Transverse colon (tissue), 4 donors: ENCODE results near the gene ZBTB46.

Experiments used
- EP300 ChIP-seq: sonication (generic); formaldehyde crosslinking; IDR thresholded peaks from one replicate; pipeline ENCODE4 v1.6.1; 2017; ENCODE audit warnings: antibody characterized with exemption, low read depth
- POLR2A ChIP-seq: fragments of 450-650 bp; IDR thresholded peaks from one replicate; pipeline ENCODE4 v1.6.1; 2016; ENCODE audit warnings: antibody characterized with exemption, mild to moderate bottlenecking, moderate library complexity
- POLR2AphosphoS5 ChIP-seq, 3 donors: sonication (generic); formaldehyde crosslinking; IDR thresholded peaks; one replicate each; pipeline ENCODE4 v1.6.1; 2016; ENCODE audit warnings: antibody characterized with exemption in 3 of 3
- TF ChIP-seq, protein P1 (sequence below), 5 experiments: fragments of 200-600 bp in 3 of 5; fragments of 450-650 bp in 2 of 5; sonication (generic) in 3 of 5; IDR thresholded peaks; 1 replicate in 2 of 5; 2 replicates in 3 of 5; pipeline ENCODE4 v1.5.1; 2016 to 2017; ENCODE audit warnings: antibody characterized with exemption in 5 of 5, inconsistent platforms in 3 of 5, mild to moderate bottlenecking in 2 of 5, moderate library complexity in 1 of 5

DNA sequence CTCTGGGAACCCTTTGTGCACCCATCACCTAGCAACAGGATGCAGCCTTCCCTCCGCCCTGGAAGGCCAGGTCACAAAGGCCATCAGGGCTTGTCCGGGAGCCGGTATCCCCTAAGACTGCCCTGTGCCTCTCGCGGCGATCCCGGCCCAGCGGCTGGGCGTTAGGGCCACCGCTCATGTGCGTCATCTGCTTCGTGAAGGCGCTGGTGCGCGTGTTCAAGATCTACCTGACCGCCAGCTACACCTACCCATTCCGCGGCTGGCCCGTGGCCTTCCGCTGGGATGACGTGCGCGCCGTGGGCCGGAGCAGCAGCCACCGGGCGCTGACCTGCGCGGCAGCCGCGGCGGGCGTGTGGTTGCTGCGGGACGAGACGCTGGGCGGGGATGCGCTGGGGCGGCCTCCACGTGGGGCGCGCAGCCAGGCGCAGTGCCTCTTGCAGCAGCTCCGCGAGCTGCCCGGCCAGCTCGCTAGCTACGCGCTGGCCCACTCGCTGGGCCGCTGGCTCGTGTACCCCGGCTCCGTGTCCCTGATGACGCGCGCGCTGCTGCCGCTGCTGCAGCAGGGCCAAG is 30.4 kb upstream of the ZBTB46 start, which contains the start of gene ABHD16B:
- TF ChIP-seq, protein P1, sequence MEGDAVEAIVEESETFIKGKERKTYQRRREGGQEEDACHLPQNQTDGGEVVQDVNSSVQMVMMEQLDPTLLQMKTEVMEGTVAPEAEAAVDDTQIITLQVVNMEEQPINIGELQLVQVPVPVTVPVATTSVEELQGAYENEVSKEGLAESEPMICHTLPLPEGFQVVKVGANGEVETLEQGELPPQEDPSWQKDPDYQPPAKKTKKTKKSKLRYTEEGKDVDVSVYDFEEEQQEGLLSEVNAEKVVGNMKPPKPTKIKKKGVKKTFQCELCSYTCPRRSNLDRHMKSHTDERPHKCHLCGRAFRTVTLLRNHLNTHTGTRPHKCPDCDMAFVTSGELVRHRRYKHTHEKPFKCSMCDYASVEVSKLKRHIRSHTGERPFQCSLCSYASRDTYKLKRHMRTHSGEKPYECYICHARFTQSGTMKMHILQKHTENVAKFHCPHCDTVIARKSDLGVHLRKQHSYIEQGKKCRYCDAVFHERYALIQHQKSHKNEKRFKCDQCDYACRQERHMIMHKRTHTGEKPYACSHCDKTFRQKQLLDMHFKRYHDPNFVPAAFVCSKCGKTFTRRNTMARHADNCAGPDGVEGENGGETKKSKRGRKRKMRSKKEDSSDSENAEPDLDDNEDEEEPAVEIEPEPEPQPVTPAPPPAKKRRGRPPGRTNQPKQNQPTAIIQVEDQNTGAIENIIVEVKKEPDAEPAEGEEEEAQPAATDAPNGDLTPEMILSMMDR (IDR thresholded peaks at IDR 0.05): no peak
- TF ChIP-seq POLR2A (no peak), POLR2AphosphoS5 (IDR thresholded peaks at IDR 0.05) (no peak), EP300 (no peak)
